ENCODE results near the gene ERFL.
"Not testable (repeated sequence)": the region's sequence is repeated elsewhere in the genome, so short reads cannot be mapped to it uniquely, and the experiment has no call there.

The ERFL gene

GRCh38 chr19:41924151-41925145 is 3.8 kb downstream of the ERFL start:
- no peak overlapping the region for H3K27ac Mint-ChIP-seq
- peaks cover 24% of the 10 kb centered on the region for H3K4me1 Mint-ChIP-seq
- no peaks in the 10 kb centered on the region for H3K9me3 Mint-ChIP-seq
- H3K36me3 Mint-ChIP-seq = peaks cover 3% of the 10 kb centered on the region
- no peak overlapping the region for H3K4me3 Mint-ChIP-seq
- no peaks in the 10 kb centered on the region for H3K27me3 Mint-ChIP-seq

- Mint-ChIP-seq H3K9me3 (no peaks in the 10 kb centered on the region), H3K4me1 (peaks cover 16% of the 10 kb centered on the region), H3K4me3 (no peak overlapping the region), H3K27ac (peak overlapping the region; percentile 9), H3K27me3 (no peaks in the 10 kb centered on the region), H3K36me3 (peaks cover 3% of the 10 kb centered on the region)
These were observed 5.0 kb downstream of the ERFL start for GRCh38 chr19:41923045-41923788.

GRCh38 chr19:41922585-41922984 is 5.7 kb downstream of the ERFL start:
- Mint-ChIP-seq H3K4me3 (no peak overlapping the region), H3K9me3 (no peaks in the 10 kb centered on the region), H3K27me3 (no peaks in the 10 kb centered on the region), H3K4me1 (peaks cover 16% of the 10 kb centered on the region), H3K36me3 (peaks cover 3% of the 10 kb centered on the region), H3K27ac (no peak overlapping the region)

GRCh38 chr19:41921577-41922576 is 6.4 kb downstream of the ERFL start:
- Mint-ChIP-seq H3K9me3 (no peaks in the 10 kb centered on the region), H3K27ac (no peak overlapping the region), H3K4me1 (peaks cover 16% of the 10 kb centered on the region), H3K36me3 (peaks cover 3% of the 10 kb centered on the region), H3K4me3 (no peak overlapping the region), H3K27me3 (no peaks in the 10 kb centered on the region)

- Mint-ChIP-seq H3K9me3 (no peaks in the 10 kb centered on the region), H3K27me3 (no peaks in the 10 kb centered on the region), H3K4me1 (peaks cover 16% of the 10 kb centered on the region), H3K27ac (no peak overlapping the region), H3K36me3 (peaks cover 3% of the 10 kb centered on the region), H3K4me3 (no peak overlapping the region)
These were observed 7.2 kb downstream of the ERFL start for GRCh38 chr19:41920882-41921576.

GRCh38 chr19:41919948-41920712 is 8.1 kb downstream of the ERFL start:
- no peak overlapping the region for H3K27ac Mint-ChIP-seq
- no peaks in the 10 kb centered on the region for H3K27me3 Mint-ChIP-seq
- H3K4me1 Mint-ChIP-seq = peaks cover 16% of the 10 kb centered on the region
- peaks cover 3% of the 10 kb centered on the region for H3K36me3 Mint-ChIP-seq
- H3K9me3 Mint-ChIP-seq = no peaks in the 10 kb centered on the region
- H3K4me3 Mint-ChIP-seq = no peak overlapping the region

- H3K36me3 Mint-ChIP-seq = peaks cover 3% of the 10 kb centered on the region
These were observed 9.5 kb downstream of the ERFL start for GRCh38 chr19:41918653-41919244.

GRCh38 chr19:41918095-41918494 is 10.2 kb downstream of the ERFL start:
- no peaks in the 10 kb centered on the region for H3K36me3 Mint-ChIP-seq
- no peak overlapping the region for H3K4me3 Mint-ChIP-seq
- H3K4me1 Mint-ChIP-seq = peaks cover 17% of the 10 kb centered on the region
- no peak overlapping the region for H3K27ac Mint-ChIP-seq
- H3K27me3 Mint-ChIP-seq = no peaks in the 10 kb centered on the region
- no peaks in the 10 kb centered on the region for H3K9me3 Mint-ChIP-seq

More at GRCh38 chr19:41918653-41919244, 9.5 kb downstream of the ERFL start:
- H3K9me3 Mint-ChIP-seq = no peaks in the 10 kb centered on the region
- H3K4me3 Mint-ChIP-seq = no peak overlapping the region
- H3K4me1 Mint-ChIP-seq = peaks cover 22% of the 10 kb centered on the region
- H3K27me3 Mint-ChIP-seq = no peaks in the 10 kb centered on the region
- no peak overlapping the region for H3K27ac Mint-ChIP-seq

GRCh38 chr19:41917676-41918075 is 10.6 kb downstream of the ERFL start:
- Mint-ChIP-seq H3K27ac (no peak overlapping the region), H3K4me1 (peaks cover 15% of the 10 kb centered on the region), H3K27me3 (no peaks in the 10 kb centered on the region), H3K36me3 (no peaks in the 10 kb centered on the region), H3K4me3 (no peak overlapping the region), H3K9me3 (no peaks in the 10 kb centered on the region)

GRCh38 chr19:41915776-41916414 is 12.4 kb downstream of the ERFL start:
- H3K36me3 Mint-ChIP-seq = no peaks in the 10 kb centered on the region
- H3K4me3 Mint-ChIP-seq = no peak overlapping the region
- no peaks in the 10 kb centered on the region for H3K27me3 Mint-ChIP-seq
- H3K9me3 Mint-ChIP-seq = no peaks in the 10 kb centered on the region
- H3K27ac Mint-ChIP-seq = no peak overlapping the region
- peaks cover 22% of the 10 kb centered on the region for H3K4me1 Mint-ChIP-seq

GRCh38 chr19:41915021-41915775 is 13.1 kb downstream of the ERFL start:
- Mint-ChIP-seq H3K27me3 (no peaks in the 10 kb centered on the region), H3K36me3 (no peaks in the 10 kb centered on the region), H3K9me3 (no peaks in the 10 kb centered on the region), H3K4me3 (no peak overlapping the region), H3K4me1 (peaks cover 29% of the 10 kb centered on the region), H3K27ac (no peak overlapping the region)

- not testable (repeated sequence) for H3K27me3 Mint-ChIP-seq, H3K4me3 Mint-ChIP-seq, H3K36me3 Mint-ChIP-seq, H3K27ac Mint-ChIP-seq, H3K9me3 Mint-ChIP-seq
- peaks cover 31% of the 10 kb centered on the region for H3K4me1 Mint-ChIP-seq
These were observed 13.8 kb downstream of the ERFL start for GRCh38 chr19:41914424-41914834.

All from activated naive CD4-positive, alpha-beta T cell treated with anti-CD3 and anti-CD28 coated beads, Interleukin-2, amount 50 U/mL, for 24 hours (primary cell).